ENCODE results near the gene BRD4.
A peak's percentile ranks its signal among the peaks of the same experiment; 100 is the strongest.

Gene BRD4

DNA sequence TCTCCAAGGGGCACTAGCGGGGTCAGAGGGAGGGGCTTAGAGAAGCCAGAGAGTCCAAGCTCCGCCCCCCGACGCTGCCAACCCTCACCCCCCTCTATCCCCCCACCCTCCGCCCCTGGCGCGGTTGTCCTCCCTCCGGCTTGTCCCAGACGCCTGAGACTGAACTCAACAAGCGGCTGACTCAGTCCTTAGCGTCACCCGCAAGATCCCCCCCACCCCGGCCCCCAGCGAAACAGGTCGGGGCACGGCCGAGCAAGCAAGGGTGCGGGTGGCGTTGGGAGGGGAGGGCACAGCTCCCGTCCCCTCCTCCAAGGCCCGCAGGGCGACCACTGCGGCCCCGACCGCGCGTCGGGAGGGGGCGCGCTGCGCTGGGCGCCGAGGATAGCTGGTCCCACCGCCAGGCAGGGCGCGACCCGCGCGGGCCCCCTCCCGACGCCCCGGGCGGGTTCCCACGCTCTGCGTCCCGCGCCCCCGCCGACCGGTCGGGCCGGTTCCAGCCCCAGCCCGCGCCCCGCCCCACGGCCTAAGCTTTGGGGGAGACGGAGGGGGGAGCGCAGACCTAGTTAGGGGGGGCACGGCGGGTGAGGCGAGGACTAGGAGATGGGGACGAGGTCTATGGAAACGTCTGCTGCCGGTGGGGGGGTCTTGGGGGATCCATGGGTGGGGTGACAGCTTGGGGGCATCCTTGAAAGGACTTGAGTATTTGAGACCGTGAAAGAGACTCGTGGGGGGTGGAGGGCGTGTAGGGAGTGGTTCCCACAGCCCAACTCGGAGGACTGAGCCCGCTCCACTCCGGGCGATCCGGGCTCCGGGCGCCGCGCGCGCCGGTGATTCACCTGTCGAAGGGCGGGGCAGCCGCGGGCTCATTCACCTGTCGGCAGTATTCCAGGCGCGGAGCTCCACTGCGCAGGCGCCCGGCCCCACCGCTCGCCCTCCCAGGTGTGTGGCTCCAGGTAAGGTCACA, 136.7 kb downstream of the BRD4 start:
- peak overlapping the region; percentile 21 for H3K4me3 ChIP-seq (ENCODE audit: control insufficient read depth, low read depth, low read length)
- peak; percentile 74 for DNase-seq (ENCODE audit: low read depth)
- TF ChIP-seq, protein P1, sequence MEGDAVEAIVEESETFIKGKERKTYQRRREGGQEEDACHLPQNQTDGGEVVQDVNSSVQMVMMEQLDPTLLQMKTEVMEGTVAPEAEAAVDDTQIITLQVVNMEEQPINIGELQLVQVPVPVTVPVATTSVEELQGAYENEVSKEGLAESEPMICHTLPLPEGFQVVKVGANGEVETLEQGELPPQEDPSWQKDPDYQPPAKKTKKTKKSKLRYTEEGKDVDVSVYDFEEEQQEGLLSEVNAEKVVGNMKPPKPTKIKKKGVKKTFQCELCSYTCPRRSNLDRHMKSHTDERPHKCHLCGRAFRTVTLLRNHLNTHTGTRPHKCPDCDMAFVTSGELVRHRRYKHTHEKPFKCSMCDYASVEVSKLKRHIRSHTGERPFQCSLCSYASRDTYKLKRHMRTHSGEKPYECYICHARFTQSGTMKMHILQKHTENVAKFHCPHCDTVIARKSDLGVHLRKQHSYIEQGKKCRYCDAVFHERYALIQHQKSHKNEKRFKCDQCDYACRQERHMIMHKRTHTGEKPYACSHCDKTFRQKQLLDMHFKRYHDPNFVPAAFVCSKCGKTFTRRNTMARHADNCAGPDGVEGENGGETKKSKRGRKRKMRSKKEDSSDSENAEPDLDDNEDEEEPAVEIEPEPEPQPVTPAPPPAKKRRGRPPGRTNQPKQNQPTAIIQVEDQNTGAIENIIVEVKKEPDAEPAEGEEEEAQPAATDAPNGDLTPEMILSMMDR (conservative IDR thresholded peaks at IDR 0.05; ENCODE audit: control insufficient read depth, insufficient read depth, low read depth, low read length) = no peak

DNA sequence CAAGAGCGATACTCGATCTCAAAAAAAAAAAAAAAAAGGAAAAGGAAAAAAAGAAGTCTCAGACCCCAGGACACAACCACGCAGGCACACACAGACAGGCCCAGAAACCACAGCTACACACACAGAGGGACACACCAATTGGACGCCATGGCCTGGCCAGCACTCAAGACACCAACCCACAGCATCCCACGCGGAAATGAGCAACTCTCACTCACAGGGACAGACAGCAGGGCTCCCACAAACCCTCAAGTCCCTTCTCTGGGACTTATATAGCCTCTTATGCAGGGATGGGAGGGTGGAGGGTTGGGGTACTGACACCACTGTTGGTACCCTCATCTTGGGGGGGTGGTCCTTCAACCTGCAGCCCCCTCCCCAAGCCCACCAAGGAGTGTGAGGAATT, 137.4 kb downstream of the BRD4 start:
- TF ChIP-seq, protein P1 (conservative IDR thresholded peaks at IDR 0.05; ENCODE audit: control insufficient read depth, insufficient read depth, low read depth, low read length) = no peak
- peak; percentile 80 for DNase-seq (ENCODE audit: low read depth)
- peak overlapping the region; percentile 4 for H3K4me3 ChIP-seq (ENCODE audit: control insufficient read depth, low read depth, low read length)

DNA sequence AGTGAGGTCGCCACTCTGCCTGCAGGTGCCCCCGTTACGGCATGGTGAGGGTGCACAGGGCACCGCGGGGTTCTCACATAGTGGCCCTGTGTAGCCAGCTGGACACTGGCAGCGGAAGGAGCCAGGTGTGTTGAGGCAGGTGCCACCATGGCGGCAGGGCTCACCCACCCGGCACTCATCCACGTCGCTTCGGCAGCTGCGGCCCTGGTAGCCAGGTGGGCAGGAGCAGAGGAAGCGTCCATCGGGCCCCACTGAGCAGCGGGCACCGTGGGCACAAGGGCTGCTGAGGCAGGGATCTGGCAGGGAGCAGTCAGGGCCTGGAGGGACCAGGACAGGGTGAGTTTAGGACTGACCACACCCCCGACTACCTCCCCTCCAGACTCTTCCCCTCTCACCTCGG, 140.4 kb downstream of the BRD4 start:
- TF ChIP-seq, protein P1 (conservative IDR thresholded peaks at IDR 0.05; ENCODE audit: control insufficient read depth, insufficient read depth, low read depth, low read length) = no peak
- no peak overlapping the region for H3K4me3 ChIP-seq (ENCODE audit: control insufficient read depth, low read depth, low read length)
- no peak for DNase-seq (ENCODE audit: low read depth)

GRCh38 chr19:15191514-15191913, 140.8 kb downstream of the BRD4 start:
- DNase-seq (ENCODE audit: low read depth) = no peak
- TF ChIP-seq, protein P1 (conservative IDR thresholded peaks at IDR 0.05; ENCODE audit: control insufficient read depth, insufficient read depth, low read depth, low read length) = no peak
- no peak overlapping the region for H3K4me3 ChIP-seq (ENCODE audit: control insufficient read depth, low read depth, low read length)

GRCh38 chr19:15188851-15189250, 143.5 kb downstream of the BRD4 start:
- DNase-seq (ENCODE audit: low read depth) = no peak
- H3K4me3 ChIP-seq (ENCODE audit: control insufficient read depth, low read depth, low read length) = no peak overlapping the region
- TF ChIP-seq, protein P1 (conservative IDR thresholded peaks at IDR 0.05; ENCODE audit: control insufficient read depth, insufficient read depth, low read depth, low read length) = no peak

- TF ChIP-seq, protein P1 (conservative IDR thresholded peaks at IDR 0.05; ENCODE audit: control insufficient read depth, insufficient read depth, low read depth, low read length) = no peak
- no peak overlapping the region for H3K4me3 ChIP-seq (ENCODE audit: control insufficient read depth, low read depth, low read length)
- no peak for DNase-seq (ENCODE audit: low read depth)
Measured at GRCh38 chr19:15187026-15188007, 145.0 kb downstream of the BRD4 start.

Measured in fibroblast of mammary gland (primary cell).